NCI-H1105 (cell line): ENCODE results near the gene HSPB6.

ENCODE experiments used
- DNase-seq: peaks from one replicate; lab custom pipeline; 2025; lab: John Stamatoyannopoulos, UW

Gene HSPB6

GRCh38 chr19:35716801-35717664 is 39.8 kb downstream of the HSPB6 start:
- DNase-seq: peak; percentile 95

- DNase-seq: peak; percentile 14
Measured at GRCh38 chr19:35715981-35716800, 40.6 kb downstream of the HSPB6 start.

GRCh38 chr19:35715355-35715809 is 41.4 kb downstream of the HSPB6 start:
- no peak for DNase-seq

GRCh38 chr19:35714601-35715354 is 42.1 kb downstream of the HSPB6 start:
- no peak for DNase-seq

DNA sequence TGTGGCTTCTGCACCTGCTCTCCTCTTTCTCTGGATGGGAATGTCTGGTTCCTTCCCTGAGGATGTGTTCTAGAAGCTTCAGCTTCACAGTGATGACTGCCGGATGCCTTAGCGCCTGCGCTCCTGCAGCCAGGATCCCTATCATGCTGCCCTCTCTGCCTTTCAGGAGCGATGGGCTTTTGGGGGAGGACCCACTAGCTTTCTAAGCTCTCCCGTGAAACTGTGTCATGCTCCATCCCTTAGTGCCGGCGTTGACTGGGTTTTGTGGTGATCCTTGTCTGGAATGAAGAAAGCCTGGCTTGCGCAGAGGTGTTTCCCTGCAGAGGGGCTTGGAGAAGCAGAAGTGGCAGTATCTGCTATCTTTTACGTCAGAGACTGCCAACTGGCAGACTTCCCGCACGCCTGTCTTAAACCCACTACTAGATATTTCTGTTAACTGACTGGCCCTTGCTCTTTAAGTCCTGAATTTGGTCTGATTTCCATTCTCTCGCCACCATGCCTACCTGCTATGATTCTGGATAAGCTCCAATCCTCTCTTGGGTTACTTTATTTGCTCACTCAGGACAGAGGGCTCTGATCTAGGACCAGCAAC is 42.8 kb downstream of the HSPB6 start:
- no peak for DNase-seq

DNA sequence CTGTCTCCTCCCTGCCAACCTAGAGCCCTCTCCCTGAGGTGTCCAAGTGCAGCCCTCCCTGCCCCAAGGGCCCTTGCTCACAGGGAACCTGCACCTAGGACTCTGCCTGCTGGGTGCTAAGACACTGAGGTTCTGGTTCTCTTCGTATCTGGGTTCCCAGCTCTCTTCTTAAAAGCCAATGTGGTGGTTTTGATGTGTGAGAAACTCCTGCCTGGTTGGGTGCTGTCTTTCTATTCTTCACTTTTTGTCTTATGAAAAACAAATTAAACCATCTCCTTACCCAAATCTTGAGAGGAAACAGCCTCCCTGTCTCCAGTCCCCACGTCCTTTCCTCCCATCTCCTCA is 43.4 kb downstream of the HSPB6 start:
- no peak for DNase-seq

DNA sequence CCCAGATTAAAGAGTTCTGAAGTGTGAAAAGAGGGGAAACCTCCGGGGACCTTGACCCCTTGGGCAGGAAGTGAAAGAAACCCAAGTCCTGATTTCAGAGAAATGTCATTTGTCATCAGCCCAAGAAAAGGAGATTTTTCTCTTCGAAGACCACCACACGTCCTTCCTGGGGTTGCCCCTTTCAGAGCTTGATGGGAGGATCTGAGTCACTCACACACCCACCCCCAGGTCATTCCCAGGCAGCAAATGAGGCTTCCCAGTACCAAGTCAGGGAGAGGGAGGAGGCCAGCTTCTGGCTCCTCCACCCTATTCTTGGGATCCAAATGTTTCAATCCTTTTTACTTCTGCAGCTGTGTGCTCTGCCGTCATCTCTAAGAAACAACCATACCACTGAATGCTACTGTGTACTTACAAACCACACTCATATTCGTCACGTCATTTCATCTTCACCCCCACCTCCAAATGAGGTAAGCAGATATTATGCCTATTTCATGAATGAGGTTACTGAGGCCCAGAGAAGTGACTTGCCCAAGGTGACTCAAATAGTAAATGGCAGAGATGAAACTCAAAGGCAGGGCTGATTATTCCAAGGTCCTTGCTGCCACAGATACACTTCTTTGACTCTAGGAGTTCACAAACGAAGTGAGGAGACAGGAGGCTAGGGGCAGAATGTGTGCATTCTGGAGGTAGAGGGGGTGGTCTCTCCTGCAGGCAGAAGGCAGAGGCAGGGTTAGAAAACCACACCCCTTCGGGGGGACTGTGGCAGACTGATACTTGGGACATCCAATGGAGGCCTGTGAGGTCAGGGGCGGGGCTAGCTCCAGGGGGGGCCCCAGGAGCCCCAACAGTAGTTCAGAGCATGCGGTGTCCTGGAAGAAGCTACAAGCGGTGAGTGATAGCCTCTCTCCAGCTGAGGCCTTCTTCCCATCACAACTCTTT is 44.0 kb downstream of the HSPB6 start:
- no peak for DNase-seq

GRCh38 chr19:35710784-35711723 is 45.8 kb downstream of the HSPB6 start:
- DNase-seq: no peak

GRCh38 chr19:35708391-35708790 is 48.4 kb downstream of the HSPB6 start:
- DNase-seq: no peak
